ENCODE measurements around the gene TBC1D2B. TPM values are rescaled to one million over a fixed set of nuclear protein-coding genes. Genes with fewer than 3 reads are reported as not detected.
"Not testable (repeated sequence)": the region's sequence is repeated elsewhere in the genome, so short reads cannot be mapped to it uniquely, and the experiment has no call there.

The TBC1D2B gene
- total RNA-seq, 1 donor from 2014 or later: 63.6 TPM

DNA sequence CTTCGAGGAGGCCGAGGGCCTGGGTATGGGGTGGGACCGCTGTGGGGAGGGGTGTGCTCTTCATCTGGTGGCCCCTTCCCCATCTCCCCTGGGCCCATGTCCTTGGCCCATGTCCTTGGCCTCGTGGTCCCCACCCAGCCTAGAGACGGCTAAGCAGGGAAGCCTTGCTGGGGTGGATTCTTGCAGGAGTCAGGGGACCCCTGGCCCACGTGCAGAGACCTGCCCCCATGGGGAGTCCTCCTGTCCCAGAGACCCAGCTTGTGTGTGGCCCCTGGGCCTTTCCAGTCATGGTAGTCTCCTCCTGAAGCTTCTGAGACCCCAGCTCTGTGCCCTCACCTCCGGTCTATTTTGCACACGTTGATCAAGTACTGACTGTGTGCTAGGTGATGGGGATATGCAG lies 97.4 kb downstream of the TBC1D2B start:
- no peak overlapping the region for H3K4me3 ChIP-seq
- H3K27ac ChIP-seq: no peak overlapping the region
- TF ChIP-seq POLR2A (IDR thresholded peaks at IDR 0.05) (no peak), POLR2AphosphoS5 (IDR thresholded peaks at IDR 0.05; ENCODE audit: insufficient read depth in 1 of 2, low read depth in 1 of 2) (no peak)
- TF ChIP-seq, protein P1, sequence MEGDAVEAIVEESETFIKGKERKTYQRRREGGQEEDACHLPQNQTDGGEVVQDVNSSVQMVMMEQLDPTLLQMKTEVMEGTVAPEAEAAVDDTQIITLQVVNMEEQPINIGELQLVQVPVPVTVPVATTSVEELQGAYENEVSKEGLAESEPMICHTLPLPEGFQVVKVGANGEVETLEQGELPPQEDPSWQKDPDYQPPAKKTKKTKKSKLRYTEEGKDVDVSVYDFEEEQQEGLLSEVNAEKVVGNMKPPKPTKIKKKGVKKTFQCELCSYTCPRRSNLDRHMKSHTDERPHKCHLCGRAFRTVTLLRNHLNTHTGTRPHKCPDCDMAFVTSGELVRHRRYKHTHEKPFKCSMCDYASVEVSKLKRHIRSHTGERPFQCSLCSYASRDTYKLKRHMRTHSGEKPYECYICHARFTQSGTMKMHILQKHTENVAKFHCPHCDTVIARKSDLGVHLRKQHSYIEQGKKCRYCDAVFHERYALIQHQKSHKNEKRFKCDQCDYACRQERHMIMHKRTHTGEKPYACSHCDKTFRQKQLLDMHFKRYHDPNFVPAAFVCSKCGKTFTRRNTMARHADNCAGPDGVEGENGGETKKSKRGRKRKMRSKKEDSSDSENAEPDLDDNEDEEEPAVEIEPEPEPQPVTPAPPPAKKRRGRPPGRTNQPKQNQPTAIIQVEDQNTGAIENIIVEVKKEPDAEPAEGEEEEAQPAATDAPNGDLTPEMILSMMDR (IDR thresholded peaks at IDR 0.05): no peak
- no peaks in the 10 kb centered on the region for H3K36me3 ChIP-seq
- intact Hi-C loops (cut with DNase I): no loop called here
- no peaks in the 10 kb centered on the region for H3K9me3 ChIP-seq
- no peaks in the 10 kb centered on the region for H3K27me3 ChIP-seq
- no peak for DNase-seq (ENCODE audit: extremely low spot score in 2 of 2)
- H3K4me1 ChIP-seq: peaks cover 12% of the 10 kb centered on the region

DNA sequence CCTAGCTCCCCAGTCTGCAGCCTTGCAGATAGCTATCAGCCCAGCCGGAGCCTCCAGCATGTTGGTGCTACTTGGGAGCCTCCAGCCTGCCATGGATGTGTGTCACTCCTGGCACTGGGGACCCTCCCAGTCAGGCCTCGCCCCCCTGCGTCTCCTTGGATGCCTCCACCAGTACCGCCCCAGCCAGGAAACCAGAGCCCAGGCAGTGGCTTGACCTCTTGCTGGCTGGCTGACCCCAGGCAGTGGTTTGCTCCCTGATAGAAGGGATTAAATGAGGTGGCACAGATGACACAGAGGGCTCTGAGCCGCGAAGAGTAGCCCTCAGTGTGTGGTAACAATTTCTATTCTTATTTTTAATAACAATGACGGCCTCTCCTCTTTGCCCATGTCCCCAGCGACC lies 98.4 kb downstream of the TBC1D2B start:
- DNase-seq (ENCODE audit: extremely low spot score in 2 of 2); H3K36me3 ChIP-seq; intact Hi-C loops (cut with DNase I); H3K27me3 ChIP-seq; H3K4me3 ChIP-seq; H3K9me3 ChIP-seq; H3K27ac ChIP-seq: not testable (repeated sequence)
- peaks cover 20% of the 10 kb centered on the region for H3K4me1 ChIP-seq

DNA sequence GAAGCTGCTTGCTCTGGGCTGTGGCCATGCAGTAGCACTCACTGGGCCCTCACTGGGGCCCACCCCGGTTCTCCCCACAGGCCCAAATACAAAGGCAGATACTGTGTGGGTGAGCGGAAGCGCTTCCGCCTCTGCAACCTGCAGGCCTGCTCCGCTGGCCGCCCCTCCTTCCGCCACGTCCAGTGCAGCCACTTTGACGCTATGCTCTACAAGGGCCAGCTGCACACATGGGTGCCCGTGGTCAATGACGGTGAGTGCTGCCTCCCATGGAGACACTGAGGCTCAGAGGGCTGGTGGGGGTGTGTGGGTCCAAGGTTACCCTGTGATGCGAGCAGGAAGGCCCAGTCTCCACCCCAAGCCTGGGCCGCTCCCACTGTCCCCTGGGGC lies 98.8 kb downstream of the TBC1D2B start:
- H3K9me3 ChIP-seq; H3K27ac ChIP-seq; intact Hi-C loops (cut with DNase I); H3K36me3 ChIP-seq; DNase-seq (ENCODE audit: extremely low spot score in 2 of 2); H3K27me3 ChIP-seq; H3K4me3 ChIP-seq: not testable (repeated sequence)
- peaks cover 22% of the 10 kb centered on the region for H3K4me1 ChIP-seq

DNA sequence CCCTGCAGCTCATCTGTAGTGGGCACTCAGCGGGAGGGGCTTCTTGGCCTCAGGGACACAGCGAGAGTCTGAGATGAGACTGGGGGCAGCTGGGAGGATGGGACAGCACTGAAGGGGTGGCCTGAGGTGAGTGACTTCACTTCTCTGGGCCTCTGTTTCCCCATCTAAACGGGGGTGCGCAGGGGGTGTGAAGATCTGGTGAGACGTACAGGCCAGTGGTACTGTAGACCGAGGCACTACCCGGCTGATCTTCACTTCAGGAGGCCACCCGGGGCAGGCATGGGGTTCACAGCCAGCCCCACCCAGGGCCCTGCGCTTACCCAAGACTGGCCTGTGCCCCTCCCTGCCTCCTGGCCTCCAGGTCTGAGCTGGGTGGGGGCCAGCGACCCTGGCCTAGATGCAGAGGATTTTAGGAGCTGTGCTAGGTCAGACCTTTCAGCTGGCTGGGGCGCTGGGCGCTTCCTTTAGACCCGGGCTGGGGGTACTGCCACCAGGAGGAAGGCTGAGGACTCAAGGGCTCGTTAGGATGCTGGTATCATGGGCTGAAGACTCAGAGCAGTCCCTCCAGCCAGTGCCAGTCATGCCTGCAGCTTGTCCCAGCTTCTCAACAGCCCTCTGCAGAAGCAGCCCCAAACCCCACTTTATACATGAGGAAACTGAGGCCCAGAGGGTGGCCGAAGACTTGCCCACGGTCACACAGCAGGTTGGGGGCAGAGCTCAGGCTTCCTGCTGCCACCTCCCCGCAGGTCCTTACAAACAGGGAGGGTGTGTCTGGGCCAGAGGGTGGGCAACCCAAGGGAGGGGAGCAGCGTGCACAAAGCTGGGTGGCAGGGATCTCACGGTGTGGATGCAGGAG lies 99.4 kb downstream of the TBC1D2B start:
- intact Hi-C loops (cut with DNase I); H3K4me3 ChIP-seq; H3K9me3 ChIP-seq; DNase-seq (ENCODE audit: extremely low spot score in 2 of 2); H3K36me3 ChIP-seq; H3K27ac ChIP-seq; H3K27me3 ChIP-seq: not testable (repeated sequence)
- H3K4me1 ChIP-seq: peaks cover 22% of the 10 kb centered on the region

DNA sequence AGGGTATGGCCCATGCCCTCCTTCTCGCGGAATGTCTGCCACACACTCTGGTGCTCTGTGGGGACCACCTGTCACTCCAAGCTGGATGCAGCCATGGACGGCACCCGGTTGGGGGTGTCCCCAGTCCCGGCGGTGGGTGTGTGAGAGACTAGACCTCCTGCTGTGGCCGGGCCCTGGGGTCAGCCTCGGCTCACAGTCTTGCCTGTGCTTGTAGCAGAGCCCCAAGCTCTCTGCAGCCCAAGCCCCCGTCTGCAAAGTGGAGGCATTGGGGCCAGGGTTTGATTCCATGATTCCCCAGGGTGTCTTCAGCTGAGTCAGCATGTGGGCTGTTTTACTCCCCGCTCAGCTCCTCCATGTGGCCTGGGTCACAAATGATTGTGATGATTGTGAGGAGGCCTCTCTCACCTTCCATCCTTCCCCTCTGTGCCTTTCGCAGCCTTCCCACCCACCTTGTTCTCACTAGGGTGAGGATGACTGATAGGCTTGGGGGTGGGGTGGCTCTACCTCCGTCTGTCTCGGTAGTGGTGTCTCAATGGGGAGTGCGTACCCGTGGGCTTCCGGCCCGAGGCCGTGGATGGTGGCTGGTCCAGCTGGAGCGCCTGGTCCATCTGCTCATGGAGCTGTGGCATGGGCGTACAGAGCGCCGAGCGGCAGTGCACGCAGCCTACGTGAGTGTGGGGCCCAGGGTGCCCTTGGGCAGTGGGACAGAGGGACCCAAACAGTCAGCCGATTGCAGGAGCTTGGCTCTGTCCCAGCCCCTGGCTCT lies 100.6 kb downstream of the TBC1D2B start:
- DNase-seq (ENCODE audit: extremely low spot score in 2 of 2); H3K36me3 ChIP-seq; H3K9me3 ChIP-seq; H3K4me3 ChIP-seq; intact Hi-C loops (cut with DNase I); H3K27me3 ChIP-seq; H3K27ac ChIP-seq: not testable (repeated sequence)
- H3K4me1 ChIP-seq: peaks cover 22% of the 10 kb centered on the region

DNA sequence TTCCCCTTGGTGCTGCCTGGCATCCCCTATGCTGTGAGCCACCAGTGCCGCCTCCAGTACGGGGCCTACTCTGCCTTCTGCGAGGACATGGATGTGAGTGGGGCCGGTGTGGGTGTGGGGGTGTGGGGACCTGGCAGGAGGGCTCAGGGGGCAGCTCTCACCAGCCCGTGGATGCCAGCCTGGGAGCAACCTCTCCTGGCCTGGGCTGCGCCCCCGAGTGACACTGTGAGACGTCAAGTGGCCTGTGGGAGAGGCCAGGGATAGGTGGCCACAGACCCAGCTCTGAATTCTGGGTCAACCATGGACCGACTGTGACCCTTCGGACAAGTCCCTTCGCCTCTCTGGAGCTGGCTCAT lies 101.4 kb downstream of the TBC1D2B start:
- peaks cover 22% of the 10 kb centered on the region for H3K4me1 ChIP-seq
- H3K9me3 ChIP-seq; H3K27ac ChIP-seq; H3K36me3 ChIP-seq; H3K27me3 ChIP-seq; H3K4me3 ChIP-seq; intact Hi-C loops (cut with DNase I); DNase-seq (ENCODE audit: extremely low spot score in 2 of 2): not testable (repeated sequence)

DNA sequence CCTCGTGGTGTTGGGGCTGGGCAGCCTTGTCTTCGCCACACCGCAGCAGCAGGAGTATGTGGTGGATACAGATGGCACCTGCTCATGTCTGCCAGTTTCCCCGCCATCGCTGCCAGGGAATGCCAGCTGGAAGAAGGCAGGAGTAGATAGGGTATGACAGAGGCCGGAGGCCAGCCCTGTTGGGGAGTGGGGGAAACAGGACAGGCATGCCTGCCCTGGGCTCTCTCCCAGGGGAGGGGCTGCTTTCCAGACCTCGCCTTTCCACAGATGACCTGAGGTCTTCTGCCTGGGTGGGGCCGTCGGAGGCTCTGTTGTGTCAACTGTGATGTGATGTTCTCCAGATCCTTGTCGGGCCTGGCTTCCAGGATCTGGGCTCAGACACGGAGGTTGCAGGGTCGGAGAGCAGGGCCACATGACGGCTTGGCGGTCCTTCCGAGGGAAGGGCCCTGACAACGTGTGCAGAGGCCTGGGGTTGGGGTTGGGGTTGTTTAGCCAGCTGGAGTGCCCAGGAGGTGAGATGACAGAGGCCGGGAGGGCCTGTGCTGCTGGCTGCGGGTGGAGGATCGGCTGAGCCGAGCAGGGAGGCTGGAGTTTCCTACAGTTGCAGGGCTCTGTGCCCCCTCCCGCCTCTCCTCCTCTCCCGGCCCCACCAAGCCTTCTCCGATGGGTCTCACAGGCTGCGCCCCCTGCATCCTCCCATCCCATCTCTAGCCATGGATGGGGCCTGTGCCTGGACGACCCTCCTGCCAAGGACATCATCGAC lies 102.0 kb downstream of the TBC1D2B start:
- no peak overlapping the region for H3K4me3 ChIP-seq
- no peak for DNase-seq (ENCODE audit: extremely low spot score in 2 of 2)
- H3K36me3 ChIP-seq: no peaks in the 10 kb centered on the region
- H3K27ac ChIP-seq: no peak overlapping the region
- peaks cover 22% of the 10 kb centered on the region for H3K4me1 ChIP-seq
- intact Hi-C loops (cut with DNase I): no loop called here
- no peaks in the 10 kb centered on the region for H3K27me3 ChIP-seq
- H3K9me3 ChIP-seq: no peaks in the 10 kb centered on the region
- no peak for TF ChIP-seq POLR2AphosphoS5 (IDR thresholded peaks at IDR 0.05; ENCODE audit: insufficient read depth in 1 of 2, low read depth in 1 of 2)
- TF ChIP-seq, protein P1 (IDR thresholded peaks at IDR 0.05): no peak
- no peak for TF ChIP-seq POLR2A (IDR thresholded peaks at IDR 0.05)
